Breast epithelium (tissue), 4 donors: ENCODE results near the gene TPST2. TPM values are rescaled to one million over a fixed set of nuclear protein-coding genes. Genes with fewer than 3 reads are reported as not detected.

ENCODE experiments used
- DNase-seq, 2 donors: peaks; one replicate each; pipeline ENCODE4 v3.0.0-alpha.2; 2019; ENCODE audit warnings: low spot score in 2 of 2
- H3K27ac ChIP-seq, 2 donors: fragments of 200-600 bp; sonication (generic) in 1 of 2; one replicate each; pipeline ENCODE4 v1.5.1; 2016 to 2019; ENCODE audit warnings: mild to moderate bottlenecking in 1 of 2
- H3K27me3 ChIP-seq, 2 donors: fragments of 200-600 bp; sonication (generic) in 1 of 2; one replicate each; pipeline versions ENCODE4 v1.5.1 to v1.6.0; 2017 to 2019; ENCODE audit warnings: control low read depth in 1 of 2, mild to moderate bottlenecking in 1 of 2
- H3K36me3 ChIP-seq: fragments of 200-600 bp; one replicate; pipeline ENCODE4 v1.5.1; 2019
- H3K4me1 ChIP-seq, 2 donors: fragments of 200-600 bp; sonication (generic); one replicate each; pipeline ENCODE4 v1.5.1; 2016 to 2019; ENCODE audit warnings: control low read depth in 1 of 2
- H3K4me3 ChIP-seq, 3 donors: fragments of 200-600 bp; sonication (generic); 1 replicate in 2 of 3; 2 replicates in 1 of 3; pipeline ENCODE4 v1.5.1; 2016 to 2019; ENCODE audit warnings: mild to moderate bottlenecking in 3 of 3, moderate library complexity in 2 of 3
- H3K9me3 ChIP-seq, 2 donors: fragments of 200-600 bp; sonication (generic) in 1 of 2; one replicate each; pipeline ENCODE4 v1.5.1; 2016 to 2019; ENCODE audit warnings: control low read depth in 1 of 2
- POLR2A ChIP-seq: fragments of 450-650 bp; IDR thresholded peaks from one replicate; pipeline ENCODE4 v1.6.1; 2016; ENCODE audit warnings: antibody characterized with exemption, mild to moderate bottlenecking, moderate library complexity
- POLR2AphosphoS5 ChIP-seq, 3 donors: sonication (generic); formaldehyde crosslinking; IDR thresholded peaks; one replicate each; pipeline ENCODE4 v1.6.1; 2017; ENCODE audit warnings: antibody characterized with exemption in 3 of 3
- intact Hi-C: fragments of 100-400 bp; cut with DNase I; formaldehyde crosslinking; loops from one replicate; pipeline ENCODE4 v1.15.1; 2023; ENCODE audit warnings: low total_unique reads
- total RNA-seq, 3 donors: library from RNA; depleted of rRNA; stranded (reverse); fragments of >200 nt; gene quantifications; one replicate each; pipeline ENCODE4 v1.1.0, GENCODE V29; 2016
- TF ChIP-seq, protein P1 (sequence below), 3 donors: fragments of 450-650 bp; IDR thresholded peaks; one replicate each; pipeline ENCODE4 v1.5.1; 2016 to 2017; ENCODE audit warnings: antibody characterized with exemption in 3 of 3, mild to moderate bottlenecking in 3 of 3, moderate library complexity in 3 of 3

Gene TPST2
- total RNA-seq, 3 donors from 2014 or later: 36.6 to 81.9 (median 59.8) TPM

DNA sequence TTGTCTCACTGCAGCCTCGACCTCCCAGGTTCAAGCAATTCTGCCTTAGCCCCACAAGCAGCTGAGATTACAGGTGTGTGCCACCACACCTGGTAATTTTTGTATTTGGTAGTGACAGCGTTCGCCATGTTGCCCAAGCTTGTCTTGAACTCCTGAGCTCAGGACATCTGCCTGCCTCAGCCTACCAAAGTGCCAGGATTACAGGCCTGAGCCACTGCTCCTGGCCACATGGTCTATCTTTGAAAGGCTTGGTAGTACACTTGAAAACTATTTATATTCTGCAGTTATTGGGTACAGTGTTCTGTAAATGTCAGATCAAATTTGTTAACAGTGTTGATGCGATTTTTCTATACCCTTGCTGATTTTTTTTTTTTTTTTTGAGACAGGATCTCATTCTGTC, 41.4 kb upstream of the TPST2 start:
- no peak for DNase-seq
- no peak overlapping the region for H3K4me3 ChIP-seq
- intact Hi-C loops: no loop called here

DNA sequence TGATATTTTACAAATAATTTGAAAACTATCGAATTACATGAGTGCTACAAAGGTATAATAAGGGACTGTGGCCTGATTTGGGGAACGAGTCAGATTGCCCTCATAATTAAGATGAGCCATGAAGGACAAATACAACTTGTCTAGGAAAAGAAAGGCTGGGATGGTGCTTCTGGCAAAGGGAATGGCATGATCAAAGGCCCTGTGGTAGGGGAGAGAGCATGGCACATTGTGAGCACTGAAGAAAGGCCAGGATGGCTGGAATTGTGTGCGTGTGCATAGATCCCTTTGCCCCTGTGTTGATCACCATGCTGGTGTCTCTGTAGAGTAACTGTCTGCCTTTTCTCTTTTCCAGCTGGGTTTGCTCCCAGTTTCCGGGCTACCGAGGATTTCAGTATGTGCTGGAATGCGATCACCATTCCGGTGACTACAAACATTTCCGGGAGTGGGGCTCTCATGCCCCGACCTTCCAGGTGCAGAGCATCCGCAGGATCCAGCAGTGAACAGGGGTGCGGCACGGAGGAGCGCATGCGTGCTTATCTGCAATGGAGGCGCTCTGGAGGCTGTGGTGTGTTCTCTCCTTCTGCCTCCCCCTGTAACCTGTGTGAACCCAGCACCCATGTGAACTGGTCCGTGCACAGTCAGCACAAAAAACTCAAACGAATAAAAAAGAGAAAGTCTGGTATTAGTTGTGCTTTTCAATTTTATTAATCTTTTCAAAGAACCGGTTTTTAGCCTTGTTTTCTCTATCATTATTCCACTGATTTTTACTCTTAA, 40.2 kb upstream of the TPST2 start:
- no peak overlapping the region for H3K4me3 ChIP-seq
- H3K4me1 ChIP-seq: no peaks in the 10 kb centered on the region
- H3K9me3 ChIP-seq: no peaks in the 10 kb centered on the region
- DNase-seq: no peak
- TF ChIP-seq POLR2AphosphoS5 (IDR thresholded peaks at IDR 0.05) (peak in 1 of 3 donors; percentile 26), POLR2A (no peak)
- intact Hi-C loops: no loop called here
- H3K27ac ChIP-seq: no peak overlapping the region
- H3K36me3 ChIP-seq: no peaks in the 10 kb centered on the region
- H3K27me3 ChIP-seq: no peaks in the 10 kb centered on the region

More for the DNA sequence above, 41.4 kb upstream of the TPST2 start:
- Histone ChIP-seq H3K27me3 (no peaks in the 10 kb centered on the region), H3K27ac (no peak overlapping the region), H3K4me1 (no peaks in the 10 kb centered on the region), H3K36me3 (no peaks in the 10 kb centered on the region), H3K9me3 (no peaks in the 10 kb centered on the region)
- TF ChIP-seq POLR2A: no peak
- TF ChIP-seq POLR2AphosphoS5 (IDR thresholded peaks at IDR 0.05): no peak
- TF ChIP-seq, protein P1, sequence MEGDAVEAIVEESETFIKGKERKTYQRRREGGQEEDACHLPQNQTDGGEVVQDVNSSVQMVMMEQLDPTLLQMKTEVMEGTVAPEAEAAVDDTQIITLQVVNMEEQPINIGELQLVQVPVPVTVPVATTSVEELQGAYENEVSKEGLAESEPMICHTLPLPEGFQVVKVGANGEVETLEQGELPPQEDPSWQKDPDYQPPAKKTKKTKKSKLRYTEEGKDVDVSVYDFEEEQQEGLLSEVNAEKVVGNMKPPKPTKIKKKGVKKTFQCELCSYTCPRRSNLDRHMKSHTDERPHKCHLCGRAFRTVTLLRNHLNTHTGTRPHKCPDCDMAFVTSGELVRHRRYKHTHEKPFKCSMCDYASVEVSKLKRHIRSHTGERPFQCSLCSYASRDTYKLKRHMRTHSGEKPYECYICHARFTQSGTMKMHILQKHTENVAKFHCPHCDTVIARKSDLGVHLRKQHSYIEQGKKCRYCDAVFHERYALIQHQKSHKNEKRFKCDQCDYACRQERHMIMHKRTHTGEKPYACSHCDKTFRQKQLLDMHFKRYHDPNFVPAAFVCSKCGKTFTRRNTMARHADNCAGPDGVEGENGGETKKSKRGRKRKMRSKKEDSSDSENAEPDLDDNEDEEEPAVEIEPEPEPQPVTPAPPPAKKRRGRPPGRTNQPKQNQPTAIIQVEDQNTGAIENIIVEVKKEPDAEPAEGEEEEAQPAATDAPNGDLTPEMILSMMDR (IDR thresholded peaks at IDR 0.05): no peak

DNA sequence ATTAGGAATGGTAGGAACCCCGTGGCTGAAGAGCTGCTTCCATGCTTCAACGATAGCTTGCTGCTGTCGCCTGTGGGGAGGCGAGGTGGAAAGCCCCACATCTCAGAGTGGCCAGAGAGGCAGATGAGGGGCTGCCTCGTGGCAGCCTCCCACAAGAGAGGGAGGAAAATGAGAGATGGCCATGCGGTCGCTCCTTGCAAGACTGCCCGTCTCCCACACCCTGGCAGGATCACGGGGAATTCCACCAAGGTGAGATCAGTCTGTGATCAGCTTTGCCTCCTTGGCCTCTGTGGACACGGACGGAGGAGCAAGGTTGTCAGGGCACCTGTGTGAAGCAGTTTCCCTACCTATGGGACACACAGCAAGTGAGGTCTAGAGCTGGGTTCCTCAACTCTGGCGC, 34.9 kb upstream of the TPST2 start:
- TF ChIP-seq, protein P1 (IDR thresholded peaks at IDR 0.05): no peak
- TF ChIP-seq POLR2A (no peak), POLR2AphosphoS5 (IDR thresholded peaks at IDR 0.05) (no peak)
- Histone ChIP-seq H3K9me3 (no peaks in the 10 kb centered on the region), H3K27me3 (no peaks in the 10 kb centered on the region), H3K4me3 (no peak overlapping the region), H3K4me1 (no peaks in the 10 kb centered on the region), H3K27ac (no peak overlapping the region), H3K36me3 (no peaks in the 10 kb centered on the region)
- intact Hi-C loops: no loop called here
- no peak for DNase-seq

DNA sequence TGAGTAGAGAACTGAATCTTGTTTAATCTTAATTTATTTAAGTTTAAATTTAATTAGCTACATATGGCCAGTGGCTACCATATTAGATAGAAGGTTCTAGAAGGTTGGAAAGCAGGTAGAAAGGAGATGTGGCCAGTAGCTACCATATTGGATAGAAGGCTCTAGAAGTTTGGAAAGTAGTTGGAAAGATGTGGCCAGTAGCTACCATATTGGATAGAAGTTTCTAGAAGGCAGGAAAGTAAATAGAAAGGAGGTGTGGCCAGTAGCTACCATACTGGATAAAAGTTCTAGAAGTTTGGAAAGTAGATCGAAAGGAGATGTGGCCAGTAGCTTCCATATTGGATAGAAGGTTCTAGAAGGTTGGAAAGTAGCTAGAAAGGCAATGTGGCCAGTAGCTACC, 34.1 kb upstream of the TPST2 start:
- Histone ChIP-seq H3K27ac (no peak overlapping the region), H3K27me3 (no peaks in the 10 kb centered on the region), H3K4me3 (no peak overlapping the region), H3K9me3 (no peaks in the 10 kb centered on the region), H3K36me3 (no peaks in the 10 kb centered on the region), H3K4me1 (no peaks in the 10 kb centered on the region)
- no peak for DNase-seq
- TF ChIP-seq, protein P1 (IDR thresholded peaks at IDR 0.05): no peak
- TF ChIP-seq POLR2AphosphoS5 (IDR thresholded peaks at IDR 0.05) (no peak), POLR2A (no peak)
- intact Hi-C loops: no loop called here

DNA sequence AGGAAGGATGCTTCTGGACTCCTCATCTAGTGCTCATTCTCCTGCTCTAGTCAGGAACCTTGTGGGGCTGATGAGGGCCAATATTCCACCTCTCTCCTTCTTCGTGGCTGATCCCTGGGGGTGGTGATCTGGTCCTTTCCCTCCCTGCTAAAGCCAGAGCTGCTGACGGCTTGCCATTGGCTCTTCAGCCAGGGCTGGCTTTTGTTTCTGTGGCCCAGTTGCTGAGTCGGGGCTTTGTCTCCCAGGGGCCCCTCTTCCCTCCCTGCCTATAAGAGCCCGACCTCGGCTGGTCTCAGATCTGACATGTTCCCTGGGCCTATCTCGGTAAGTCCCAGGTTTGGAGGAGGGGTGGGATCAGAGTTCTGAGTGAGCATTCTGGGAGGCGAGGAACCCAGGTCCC, 31.7 kb upstream of the TPST2 start, which contains the start of gene CRYBA4:
Gene CRYBA4, plus strand, starts transcription at position 301 of the 400 bp plus-strand sequence. CDS start 634 bp downstream, outside the sequence.
- DNase-seq: no peak

More for the DNA sequence above, 31.7 kb upstream of the TPST2 start, which contains the start of gene CRYBA4:
- no peaks in the 10 kb centered on the region for H3K9me3 ChIP-seq
- intact Hi-C loops: no loop called here
- no peak within 1 kb of the TSS for H3K27ac ChIP-seq
- no peak for TF ChIP-seq POLR2A
- no peak for TF ChIP-seq POLR2AphosphoS5 (IDR thresholded peaks at IDR 0.05)
- TF ChIP-seq, protein P1 (IDR thresholded peaks at IDR 0.05): no peak
- no peaks in the 10 kb centered on the region for H3K27me3 ChIP-seq
- H3K36me3 ChIP-seq: no peaks in the 10 kb centered on the region
- no peak within 1 kb of the TSS for H3K4me3 ChIP-seq
- H3K4me1 ChIP-seq: no peaks in the 10 kb centered on the region
